Suppressor macrophage (primary cell): ENCODE data around the gene PIGN.
"Not testable (repeated sequence)": the region's sequence is repeated elsewhere in the genome, so short reads cannot be mapped to it uniquely, and the experiment has no call there.

Experiments
- DNase-seq, 4 experiments: peaks; one replicate each; pipeline ENCODE4 v3.0.0-alpha.2; 2020 to 2022

The PIGN gene

DNA sequence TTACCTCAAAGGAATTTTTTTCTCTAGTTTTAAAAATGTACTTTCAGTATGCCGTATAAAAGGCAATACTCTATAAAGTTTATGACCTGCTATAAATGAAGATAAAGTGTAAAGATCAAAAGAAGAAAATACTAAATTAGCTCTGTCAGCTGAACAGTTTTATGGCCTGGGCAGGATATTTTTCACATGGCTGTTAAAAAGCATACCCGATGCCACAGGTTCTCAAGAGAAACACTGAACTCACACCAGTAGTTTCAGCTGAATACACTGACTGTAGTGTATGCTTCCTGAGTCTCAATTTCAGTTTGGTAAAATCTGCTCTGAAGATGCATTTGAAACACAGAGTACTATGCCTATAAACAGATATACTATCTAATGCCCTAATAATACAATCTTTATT, 126.0 kb downstream of the PIGN start:
- no peak for DNase-seq

- DNase-seq, result no peak
These were observed 131.8 kb downstream of the PIGN start for GRCh38 chr18:62054929-62055498.

DNA sequence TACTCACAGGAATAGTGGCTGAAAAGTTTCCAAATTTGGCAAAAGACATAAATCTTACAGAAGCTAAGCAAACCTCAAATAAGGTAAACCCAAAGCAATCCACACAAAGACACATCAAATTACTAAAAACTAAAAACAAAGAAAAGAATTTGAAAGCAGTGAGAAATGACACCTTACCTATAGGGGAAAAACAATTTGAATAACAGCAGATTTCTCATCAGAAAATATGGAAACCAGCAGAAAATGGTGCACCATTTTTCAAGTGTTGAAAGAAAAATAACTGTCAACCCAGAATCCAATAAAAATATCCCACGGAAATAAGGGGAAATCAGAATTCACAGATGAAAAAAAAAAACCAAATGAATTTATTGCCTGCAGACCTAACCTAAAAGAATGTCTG, 138.6 kb downstream of the PIGN start:
- DNase-seq, result no peak

DNA sequence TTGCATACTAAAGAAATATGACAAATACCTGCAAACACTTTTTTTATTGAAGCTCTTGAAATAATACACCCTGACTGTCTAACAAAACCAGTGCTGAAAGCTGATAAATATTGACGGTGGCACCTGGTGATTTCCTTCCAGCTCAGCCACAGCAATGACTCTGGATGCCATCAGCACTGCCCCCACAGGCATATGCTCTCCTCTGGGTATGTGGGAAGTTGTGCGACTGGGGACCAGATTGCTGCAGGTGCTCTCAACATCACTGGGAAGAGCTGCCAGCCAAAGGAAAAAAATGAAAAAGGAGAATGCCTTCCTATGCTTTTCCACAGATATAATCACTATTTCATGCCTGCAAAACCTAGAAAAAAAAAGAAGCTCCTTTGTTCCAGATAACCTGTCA, 141.5 kb downstream of the PIGN start:
- DNase-seq, result no peak

- DNase-seq, result no peak
These were observed 142.3 kb downstream of the PIGN start for GRCh38 chr18:62044490-62045000.

DNA sequence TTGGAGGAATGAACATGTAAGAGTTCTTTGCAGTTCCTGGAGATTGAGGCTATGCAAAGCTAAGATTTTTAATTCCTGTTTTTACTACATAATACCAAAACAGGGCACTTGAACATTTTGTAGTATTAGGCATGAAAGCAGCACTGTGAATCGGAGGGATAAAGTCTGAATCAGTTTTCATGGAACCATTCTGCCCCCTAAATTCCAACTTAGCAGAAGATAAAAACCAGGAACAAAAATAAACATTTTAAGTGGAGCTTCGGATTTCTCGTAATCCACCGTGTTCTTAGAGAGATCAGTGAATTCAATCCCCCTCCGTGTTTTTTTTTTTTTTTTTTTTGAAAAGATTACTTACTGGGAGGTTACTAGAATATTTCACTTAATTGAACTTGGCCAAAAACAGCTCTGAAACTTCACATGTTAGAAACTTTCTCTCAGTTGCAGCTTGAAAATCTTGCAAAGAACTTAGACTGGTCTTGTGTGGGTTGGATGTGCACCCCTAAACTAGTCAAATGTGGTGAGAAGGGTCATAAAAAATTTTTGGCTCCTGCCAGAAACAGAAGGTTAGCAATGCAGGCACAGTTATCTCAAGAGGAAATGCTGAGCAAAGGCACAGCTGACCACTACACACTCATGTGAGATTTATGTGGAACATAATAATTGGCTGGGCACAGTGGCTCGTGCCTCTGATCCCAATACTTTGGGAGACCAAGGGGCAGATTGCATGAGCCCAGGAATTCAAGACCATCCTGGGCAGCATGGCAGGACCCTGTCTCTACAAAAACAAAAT, 148.7 kb downstream of the PIGN start:
- DNase-seq, result peak in 2 of 4 experiments; percentile 3 to 9

DNA sequence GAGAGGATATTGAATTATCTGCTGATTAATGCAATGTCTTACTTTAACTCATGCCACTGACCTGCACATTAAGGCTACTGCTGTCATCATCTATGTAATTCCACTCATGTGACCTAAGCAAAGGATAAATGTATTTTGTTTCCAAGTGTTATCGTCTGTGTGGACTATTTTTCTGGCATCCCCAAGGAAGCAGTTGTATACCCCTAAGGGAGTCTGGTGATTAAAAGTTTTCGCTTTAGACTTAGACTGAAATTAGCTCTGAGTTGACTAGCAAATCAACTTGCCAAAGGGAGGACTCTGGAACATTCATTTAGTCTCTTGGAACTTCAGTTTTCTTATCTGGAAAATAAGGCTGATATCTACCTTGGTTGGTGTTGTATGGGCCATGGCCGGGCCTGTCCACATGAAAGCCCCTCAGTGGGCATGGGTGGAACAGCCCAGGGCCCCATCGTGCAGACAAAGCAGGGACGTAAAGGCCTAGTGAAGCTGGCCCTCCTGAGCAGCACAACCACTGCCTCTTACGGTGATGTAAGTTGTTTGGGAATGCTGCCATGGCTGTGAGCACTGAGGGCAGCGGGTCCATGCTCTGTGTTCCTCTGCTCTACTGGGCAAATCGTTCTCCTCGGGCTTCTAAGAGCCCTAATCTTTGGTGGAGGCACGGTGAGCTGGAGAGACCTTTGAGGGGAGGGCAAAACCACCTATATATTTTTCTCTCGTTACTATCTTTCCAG, 149.7 kb downstream of the PIGN start:
- no peak for DNase-seq

- DNase-seq, result not testable (repeated sequence)
These were observed 152.6 kb downstream of the PIGN start for GRCh38 chr18:62034286-62034685.

GRCh38 chr18:62033756-62034155, 153.1 kb downstream of the PIGN start:
- DNase-seq, result no peak

DNA sequence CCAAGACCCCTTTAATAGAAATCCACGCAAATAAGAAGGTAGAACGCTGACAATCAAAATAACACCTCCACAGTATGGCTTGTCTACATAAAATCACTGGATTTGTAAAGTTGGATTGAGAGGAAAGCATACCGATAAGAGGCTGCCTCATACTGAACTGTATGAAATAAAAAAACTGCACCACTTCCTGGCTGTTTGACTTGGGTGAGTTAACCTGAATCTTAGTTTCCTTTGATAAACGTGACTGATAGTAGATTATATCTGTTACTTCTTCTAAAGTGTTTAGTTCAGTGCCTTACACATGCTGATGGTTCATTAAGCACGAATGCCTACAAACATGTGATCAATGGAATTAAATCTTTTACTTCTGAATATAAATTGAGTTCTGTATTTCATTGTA, 153.6 kb downstream of the PIGN start:
- no peak for DNase-seq

DNA sequence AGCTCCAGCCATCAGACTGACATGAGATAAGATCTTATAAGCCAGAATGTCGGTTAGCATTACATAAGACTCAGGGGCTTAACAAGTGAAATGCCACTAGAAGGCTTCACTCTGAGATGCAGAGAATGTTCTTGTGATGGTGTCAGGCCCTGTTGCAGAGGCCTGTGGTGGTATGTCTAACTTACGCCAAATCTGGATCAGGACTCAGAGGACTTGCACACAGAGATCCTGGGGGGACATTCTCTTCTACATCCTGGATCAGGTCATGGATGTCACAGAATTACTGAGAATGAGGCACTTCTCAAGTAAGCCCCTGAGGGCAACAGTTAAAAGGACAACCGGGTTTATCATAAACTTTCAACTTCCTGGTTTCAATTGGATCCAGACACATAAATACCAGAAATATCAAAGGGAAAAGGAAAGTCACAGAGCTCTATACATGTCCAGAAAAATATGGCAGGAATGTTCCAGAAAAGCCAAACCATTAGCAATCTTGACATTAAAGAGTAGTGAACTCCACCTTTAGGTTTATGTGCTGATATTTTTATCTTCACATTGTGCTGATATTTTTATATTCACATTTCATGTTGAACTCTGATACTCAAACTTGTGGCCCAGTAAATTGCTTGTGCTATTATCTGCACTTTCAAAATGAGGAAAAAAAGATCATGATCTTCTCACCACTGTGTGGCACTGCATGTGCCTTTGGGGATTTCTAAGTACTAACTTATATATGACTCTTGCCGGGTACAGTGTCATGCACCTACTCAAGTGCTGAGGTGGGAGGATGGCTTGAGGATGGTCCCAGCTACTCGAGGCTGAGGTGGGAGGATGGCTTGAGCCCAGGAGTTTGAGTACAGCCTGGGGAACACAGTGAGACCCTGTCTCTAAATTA, 156.5 kb downstream of the PIGN start:
- no peak for DNase-seq

DNA sequence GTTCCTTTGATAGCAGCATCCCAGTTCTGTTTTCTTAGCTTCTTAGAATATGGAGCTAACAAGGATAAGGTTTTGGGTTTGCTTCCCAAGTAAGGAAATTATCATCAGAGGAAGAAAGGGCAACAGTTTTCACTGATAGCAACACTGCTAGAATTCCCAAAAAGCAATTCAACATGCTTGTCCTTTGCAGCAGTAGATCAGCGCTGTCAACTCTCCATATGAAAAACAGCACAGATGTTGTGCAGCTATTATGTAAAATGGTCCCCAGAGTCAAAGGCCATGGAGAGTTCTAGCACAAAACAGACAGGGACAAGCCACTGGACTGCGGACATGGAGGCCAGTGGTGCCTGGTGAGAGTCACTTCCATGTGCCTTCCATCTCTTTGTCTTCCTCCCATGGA, 158.1 kb downstream of the PIGN start:
- DNase-seq, result no peak

- no peak for DNase-seq
These were observed 158.8 kb downstream of the PIGN start for GRCh38 chr18:62027914-62028520.

- no peak for DNase-seq
These were observed 160.3 kb downstream of the PIGN start for GRCh38 chr18:62026586-62026985.

GRCh38 chr18:62024983-62025382, 161.9 kb downstream of the PIGN start:
- DNase-seq, result no peak

GRCh38 chr18:62023536-62023935, 163.3 kb downstream of the PIGN start:
- DNase-seq, result peak; percentile 9 to 38 (median 24)

- no peak for DNase-seq
These were observed 168.2 kb downstream of the PIGN start for GRCh38 chr18:62018759-62019041.

GRCh38 chr18:62018034-62018758, 168.7 kb downstream of the PIGN start:
- DNase-seq, result no peak

GRCh38 chr18:62017618-62018017, 169.2 kb downstream of the PIGN start:
- DNase-seq, result peak; percentile 22 to 53 (median 44)

GRCh38 chr18:62011416-62011815, 175.4 kb downstream of the PIGN start:
- no peak for DNase-seq

- DNase-seq, result no peak
These were observed 177.3 kb downstream of the PIGN start for GRCh38 chr18:62009521-62009920.

- DNase-seq, result no peak
These were observed 185.5 kb downstream of the PIGN start for GRCh38 chr18:62001396-62001795.
